IgD-negative memory B cell (primary cell): ENCODE results near the gene ESPN. TPM values are rescaled to one million over a fixed set of nuclear protein-coding genes. Genes with fewer than 3 reads are reported as not detected.

Experiments used
- H3K27ac Mint-ChIP-seq, 3 donors: one replicate each; pipeline ENCODE4 v1.8.0; 2020 to 2022; ENCODE audit warnings: mild to moderate bottlenecking in 3 of 3, mixed read lengths in 3 of 3, moderate library complexity in 1 of 3
- H3K27me3 Mint-ChIP-seq: one replicate; pipeline ENCODE4 v1.8.0; 2021; ENCODE audit warnings: mixed read lengths
- H3K36me3 Mint-ChIP-seq: one replicate; pipeline ENCODE4 v1.8.0; 2020; ENCODE audit warnings: mild to moderate bottlenecking, mixed read lengths
- H3K4me1 Mint-ChIP-seq, 3 donors: one replicate each; pipeline ENCODE4 v1.8.0; 2020 to 2022; ENCODE audit warnings: mixed read lengths in 3 of 3, mild to moderate bottlenecking in 1 of 3
- H3K4me3 Mint-ChIP-seq, 4 donors: one replicate each; pipeline ENCODE4 v1.8.0; 2020 to 2022; ENCODE audit warnings: mild to moderate bottlenecking in 4 of 4, mixed read lengths in 4 of 4, moderate library complexity in 3 of 4
- H3K9me3 Mint-ChIP-seq, 3 donors: one replicate each; pipeline ENCODE4 v1.8.0; 2020 to 2021; ENCODE audit warnings: mixed read lengths in 3 of 3, mild to moderate bottlenecking in 1 of 3
- polyA plus RNA-seq: library from polyadenylated mRNA; unstranded; fragments of 300-500 nt; fragmentation: Illumina TruSeq; gene quantifications from one replicate; pipeline ENCODE4 v1.2.3, GENCODE V29; 2021

The ESPN gene
- polyA plus RNA-seq, 1 donor from 2014 or later, result not detected

DNA sequence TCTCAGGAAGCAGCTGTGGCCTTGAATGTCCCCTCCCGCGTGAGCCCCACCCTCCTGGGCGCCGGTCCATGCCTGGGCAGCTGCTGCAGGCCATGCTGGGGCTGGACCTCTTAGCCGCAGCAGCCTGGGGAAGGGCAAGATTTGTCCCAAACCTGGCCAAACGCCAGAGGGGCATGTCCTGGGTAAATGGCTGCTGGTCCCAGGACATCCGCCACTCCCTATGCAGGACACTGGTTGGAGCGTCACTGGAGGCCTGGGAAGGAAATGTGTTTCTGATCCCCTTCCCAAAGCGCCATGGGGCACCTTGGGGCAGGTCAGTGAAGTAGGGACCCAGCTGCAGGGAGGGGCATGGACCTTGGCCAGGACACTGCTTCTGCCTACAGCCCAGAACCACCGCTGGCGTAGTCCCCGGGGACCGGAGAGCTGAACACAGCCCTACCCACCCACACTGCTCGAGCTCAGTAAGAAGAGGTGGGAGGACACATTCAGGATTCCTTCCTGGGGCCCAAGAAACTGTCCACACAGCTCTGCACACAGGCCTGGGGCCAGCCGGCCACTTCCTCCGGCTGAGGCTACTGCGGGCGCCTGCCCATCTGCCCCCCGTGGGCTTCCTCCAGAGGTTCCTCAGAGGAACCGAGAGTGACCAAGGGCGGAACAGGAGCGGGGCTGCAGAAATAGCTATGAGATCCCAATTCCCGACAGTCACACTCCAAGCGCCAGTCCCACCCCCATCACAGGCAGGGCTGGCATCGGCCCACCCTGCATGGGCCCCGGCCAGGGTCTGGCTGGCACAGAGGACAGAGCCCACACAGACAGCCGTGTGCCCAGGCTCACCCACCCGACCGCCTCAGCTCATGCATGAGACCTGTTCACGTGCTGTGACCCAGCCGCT is 77.7 kb downstream of the ESPN start:
- Mint-ChIP-seq H3K36me3 (peaks cover 1% of the 10 kb centered on the region), H3K27ac (no peak overlapping the region), H3K4me3 (no peak overlapping the region), H3K4me1 (peaks cover 0 to 2% (median 2%) of the 10 kb centered on the region in 3 donors), H3K27me3 (peaks cover 15% of the 10 kb centered on the region), H3K9me3 (no peaks in the 10 kb centered on the region)

DNA sequence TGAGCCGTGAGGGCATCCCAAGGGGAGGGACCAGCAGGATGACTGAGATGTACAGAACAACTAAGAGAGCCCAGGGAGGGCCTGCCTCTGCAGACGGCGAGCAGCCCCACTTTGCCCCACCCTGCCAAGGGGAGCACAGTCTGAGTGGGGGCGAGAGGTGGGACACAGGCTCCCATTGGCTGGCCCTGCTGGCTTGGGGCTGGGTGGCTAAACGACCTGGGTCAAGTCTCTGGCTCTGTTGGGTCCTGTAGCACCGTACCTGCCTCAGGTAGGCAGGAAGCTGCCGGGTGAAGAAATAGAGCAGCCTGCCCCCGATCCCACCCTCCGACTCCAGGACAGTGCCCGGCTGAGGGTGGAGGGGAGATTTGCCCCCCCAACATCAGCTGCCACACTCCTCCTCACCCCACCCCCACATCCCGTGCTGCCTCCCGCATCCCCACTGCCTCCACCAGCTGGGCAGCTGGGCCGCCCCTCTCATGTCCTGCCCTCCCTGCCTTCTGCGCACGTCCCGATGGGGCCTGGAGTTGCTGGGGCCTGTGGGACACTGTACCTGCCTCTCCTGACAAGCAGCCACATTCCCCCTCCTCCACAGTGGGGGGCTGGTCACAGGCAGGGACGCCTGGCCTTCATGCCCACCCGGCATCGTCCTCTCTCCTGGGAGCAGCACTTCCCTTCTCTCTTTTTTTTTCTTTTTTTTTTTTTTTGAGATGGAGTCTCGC is 79.5 kb downstream of the ESPN start:
- peaks cover 19% of the 10 kb centered on the region for H3K27me3 Mint-ChIP-seq
- peaks cover 1% of the 10 kb centered on the region for H3K36me3 Mint-ChIP-seq
- no peaks in the 10 kb centered on the region for H3K9me3 Mint-ChIP-seq
- no peak overlapping the region for H3K4me3 Mint-ChIP-seq
- no peak overlapping the region for H3K27ac Mint-ChIP-seq
- no peaks in the 10 kb centered on the region for H3K4me1 Mint-ChIP-seq

DNA sequence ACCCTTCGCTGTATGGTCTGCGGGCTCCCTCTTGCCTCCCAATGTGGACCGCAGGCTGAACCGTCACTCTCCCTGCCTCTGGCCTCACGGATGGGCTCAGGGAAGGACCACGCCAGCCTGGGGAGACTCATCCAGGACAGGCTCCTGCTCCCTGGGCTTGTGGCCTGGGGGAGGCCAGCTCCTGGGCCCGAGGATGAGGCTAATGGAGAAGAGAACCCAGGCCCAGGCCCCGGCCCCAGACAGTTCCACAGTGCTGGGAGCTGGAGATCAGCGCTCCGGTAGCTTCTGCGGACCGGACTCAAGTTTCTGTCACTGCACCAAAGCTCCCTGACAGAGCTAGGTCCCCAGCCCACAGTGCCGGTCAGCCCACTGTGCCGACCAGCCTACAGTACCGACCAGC is 80.3 kb downstream of the ESPN start:
- peaks cover 0 to 1% (median 0%) of the 10 kb centered on the region in 3 donors for H3K4me1 Mint-ChIP-seq
- H3K36me3 Mint-ChIP-seq, result peaks cover 1% of the 10 kb centered on the region
- peaks cover 15% of the 10 kb centered on the region for H3K27me3 Mint-ChIP-seq
- H3K4me3 Mint-ChIP-seq, result no peak overlapping the region
- H3K9me3 Mint-ChIP-seq, result no peaks in the 10 kb centered on the region
- no peak overlapping the region for H3K27ac Mint-ChIP-seq

DNA sequence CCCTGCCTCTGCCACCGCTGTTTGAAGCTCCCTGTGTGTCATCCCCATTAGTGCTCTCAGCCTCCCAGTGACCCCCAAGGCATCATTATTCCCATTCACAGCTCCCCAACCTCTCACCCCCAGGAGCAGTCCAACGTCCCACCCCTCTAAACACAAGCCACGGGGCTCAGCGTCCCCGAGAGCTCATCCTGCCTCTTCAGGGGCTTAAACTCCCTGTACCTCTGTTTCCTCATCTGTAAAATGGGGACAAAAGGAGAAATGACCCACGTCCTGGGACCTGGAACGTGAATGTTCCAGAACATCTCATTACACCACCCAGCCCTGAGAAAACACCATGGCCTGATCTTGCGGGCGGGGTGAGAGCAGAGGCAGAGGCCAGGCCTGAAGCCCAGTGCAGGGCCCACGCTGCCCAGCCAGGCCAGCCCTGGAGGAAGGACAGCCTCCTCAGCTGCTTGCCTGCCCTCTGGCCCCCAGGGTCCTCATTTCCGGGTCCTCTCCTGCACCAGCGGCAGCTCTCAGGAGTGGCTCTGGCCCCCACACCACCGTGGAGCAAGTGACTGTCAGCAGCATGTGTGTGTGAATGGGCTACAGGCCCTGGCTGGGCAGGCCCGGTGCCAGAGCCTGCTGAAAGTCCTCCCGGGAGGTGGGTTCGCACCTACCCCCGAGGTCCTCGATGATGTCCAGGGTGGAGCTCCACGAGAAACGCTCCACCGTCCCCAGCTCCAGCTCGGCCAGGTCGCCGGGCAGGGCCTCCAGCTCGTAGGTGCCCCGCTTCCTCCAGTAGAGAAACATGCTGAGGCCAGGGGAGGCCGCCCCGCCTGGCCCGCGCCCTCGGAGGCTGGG is 81.0 kb downstream of the ESPN start:
- H3K4me1 Mint-ChIP-seq, result peaks cover 0 to 1% (median 0%) of the 10 kb centered on the region in 3 donors
- H3K27me3 Mint-ChIP-seq, result peaks cover 12% of the 10 kb centered on the region
- H3K27ac Mint-ChIP-seq, result no peak overlapping the region
- H3K9me3 Mint-ChIP-seq, result no peaks in the 10 kb centered on the region
- peaks cover 1% of the 10 kb centered on the region for H3K36me3 Mint-ChIP-seq
- H3K4me3 Mint-ChIP-seq, result no peak overlapping the region

DNA sequence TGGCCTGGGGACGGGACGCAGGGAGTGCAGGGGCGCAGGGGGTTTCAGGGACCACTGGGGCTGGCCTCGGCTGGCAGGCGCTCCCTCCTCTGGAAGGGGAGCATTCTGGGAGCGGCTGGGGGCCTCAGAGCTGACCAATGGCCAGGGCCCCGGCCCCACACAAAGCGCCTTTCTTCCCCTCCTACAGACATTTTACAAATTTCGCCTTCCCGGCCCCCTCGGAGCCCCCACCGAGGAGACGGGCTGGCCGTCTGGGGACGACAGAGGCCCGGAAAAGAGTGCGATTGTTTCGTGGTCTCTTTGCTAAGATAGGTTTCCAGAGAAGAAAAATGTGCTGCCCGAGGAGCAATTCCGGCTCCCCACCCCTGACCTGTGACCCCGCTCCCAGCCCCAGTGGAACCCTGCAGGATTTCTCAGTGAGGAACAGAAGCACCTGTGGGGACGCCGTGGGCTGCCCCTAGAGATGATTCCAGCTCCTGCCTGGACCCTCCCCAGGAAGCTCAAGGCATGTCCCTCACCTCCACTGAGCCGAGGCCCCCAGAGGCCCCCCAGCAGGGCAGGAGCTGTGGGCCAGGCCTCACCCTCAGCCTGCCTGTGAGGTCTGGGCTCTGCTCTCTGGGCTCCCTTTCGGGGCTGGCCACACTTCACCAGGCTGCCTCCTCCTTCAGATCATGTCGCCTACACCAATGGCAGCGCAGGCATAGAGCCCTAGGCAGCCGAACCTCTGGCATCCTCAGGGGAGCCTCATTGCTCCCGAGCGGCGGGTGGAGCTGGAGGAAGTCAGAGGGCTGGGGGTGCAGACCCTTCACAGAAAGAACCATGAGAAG is 81.8 kb downstream of the ESPN start:
- H3K4me1 Mint-ChIP-seq, result peaks cover 0 to 1% (median 0%) of the 10 kb centered on the region in 3 donors
- no peaks in the 10 kb centered on the region for H3K9me3 Mint-ChIP-seq
- no peak overlapping the region for H3K4me3 Mint-ChIP-seq
- H3K27me3 Mint-ChIP-seq, result peaks cover 12% of the 10 kb centered on the region
- peaks cover 1% of the 10 kb centered on the region for H3K36me3 Mint-ChIP-seq
- H3K27ac Mint-ChIP-seq, result no peak overlapping the region

DNA sequence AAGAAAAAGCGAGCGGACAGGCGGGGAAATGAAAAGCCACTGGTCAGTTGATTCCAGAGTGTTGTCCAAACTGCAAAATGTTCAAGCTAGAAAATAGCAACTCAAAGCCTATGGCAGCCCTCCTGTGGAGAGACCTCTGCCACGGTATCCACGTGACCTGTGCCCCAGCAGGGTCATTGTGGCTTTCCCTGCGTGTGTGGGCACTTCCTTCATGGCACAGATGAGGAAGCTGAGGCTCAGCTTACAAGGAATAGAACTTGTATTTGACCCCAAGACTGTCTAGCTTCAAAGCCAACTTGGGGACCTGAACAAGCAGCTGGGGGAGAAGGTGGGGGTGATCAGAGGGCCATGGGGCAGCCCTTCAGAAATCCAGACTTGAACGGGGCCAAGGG is 82.5 kb downstream of the ESPN start:
- peaks cover 1% of the 10 kb centered on the region for H3K36me3 Mint-ChIP-seq
- peaks cover 0 to 1% (median 0%) of the 10 kb centered on the region in 3 donors for H3K4me1 Mint-ChIP-seq
- no peak overlapping the region for H3K27ac Mint-ChIP-seq
- H3K9me3 Mint-ChIP-seq, result no peaks in the 10 kb centered on the region
- H3K4me3 Mint-ChIP-seq, result no peak overlapping the region
- H3K27me3 Mint-ChIP-seq, result peaks cover 12% of the 10 kb centered on the region

DNA sequence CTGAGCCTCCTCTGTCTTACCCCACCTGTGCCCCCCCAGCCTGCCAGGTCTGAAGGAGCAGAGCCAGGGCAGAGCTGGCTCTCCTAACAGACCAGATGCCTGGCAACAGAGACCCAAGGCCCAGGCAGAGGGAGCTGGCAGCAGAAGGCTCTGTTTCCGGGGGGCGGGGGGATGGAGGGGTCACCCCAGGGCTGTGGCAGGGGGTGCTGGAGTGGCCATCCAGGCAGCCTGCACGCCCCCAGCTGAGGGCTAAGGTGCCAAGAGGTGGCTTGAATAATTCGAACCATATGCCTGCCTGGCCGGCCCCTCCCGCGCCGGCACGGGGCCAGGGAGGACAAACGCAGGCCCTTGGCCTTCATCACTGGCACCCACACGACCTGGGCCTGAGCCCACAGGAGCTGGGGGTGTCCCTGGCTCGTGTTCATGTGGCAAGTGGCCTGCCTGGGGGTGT is 82.9 kb downstream of the ESPN start:
- Mint-ChIP-seq H3K9me3 (no peaks in the 10 kb centered on the region), H3K4me1 (peaks cover 0 to 1% (median 0%) of the 10 kb centered on the region in 3 donors), H3K4me3 (no peak overlapping the region), H3K36me3 (peaks cover 1% of the 10 kb centered on the region), H3K27ac (no peak overlapping the region), H3K27me3 (peaks cover 12% of the 10 kb centered on the region)

DNA sequence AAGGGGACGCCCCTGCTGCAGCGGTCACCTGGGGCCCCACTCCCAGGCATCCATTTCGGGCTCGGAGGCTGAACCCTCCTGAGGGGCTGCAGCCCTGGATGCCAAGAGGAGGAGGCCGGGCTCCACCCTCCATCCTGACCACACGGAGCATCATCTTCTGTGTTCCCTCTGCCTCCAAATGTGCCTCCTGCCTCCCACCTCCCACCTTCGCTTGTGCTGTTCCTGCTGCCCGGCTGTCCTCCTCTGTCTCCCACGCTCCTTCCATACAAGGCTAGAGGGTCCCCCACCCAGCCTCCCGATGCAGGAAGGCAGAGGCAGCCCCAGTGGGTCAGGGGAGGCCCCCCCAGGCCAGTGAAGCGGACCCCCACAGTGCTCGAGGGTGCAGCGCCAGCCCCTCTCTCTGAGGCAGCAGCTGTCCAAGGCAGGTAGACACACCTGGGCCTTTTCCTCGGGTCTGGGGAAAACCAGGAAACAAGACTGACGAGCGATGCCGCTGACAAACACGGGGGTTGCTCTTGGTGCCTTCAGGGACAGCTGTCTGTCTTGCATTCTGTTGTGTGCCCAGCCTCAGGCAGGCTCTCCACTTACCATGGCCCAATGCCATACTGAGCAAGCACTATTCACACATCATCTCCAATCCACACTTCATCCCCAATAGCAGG is 83.7 kb downstream of the ESPN start:
- H3K27ac Mint-ChIP-seq, result no peak overlapping the region
- H3K9me3 Mint-ChIP-seq, result no peaks in the 10 kb centered on the region
- H3K4me1 Mint-ChIP-seq, result peaks cover 0 to 1% (median 0%) of the 10 kb centered on the region in 3 donors
- H3K36me3 Mint-ChIP-seq, result peaks cover 1% of the 10 kb centered on the region
- H3K27me3 Mint-ChIP-seq, result peaks cover 12% of the 10 kb centered on the region
- no peak overlapping the region for H3K4me3 Mint-ChIP-seq

DNA sequence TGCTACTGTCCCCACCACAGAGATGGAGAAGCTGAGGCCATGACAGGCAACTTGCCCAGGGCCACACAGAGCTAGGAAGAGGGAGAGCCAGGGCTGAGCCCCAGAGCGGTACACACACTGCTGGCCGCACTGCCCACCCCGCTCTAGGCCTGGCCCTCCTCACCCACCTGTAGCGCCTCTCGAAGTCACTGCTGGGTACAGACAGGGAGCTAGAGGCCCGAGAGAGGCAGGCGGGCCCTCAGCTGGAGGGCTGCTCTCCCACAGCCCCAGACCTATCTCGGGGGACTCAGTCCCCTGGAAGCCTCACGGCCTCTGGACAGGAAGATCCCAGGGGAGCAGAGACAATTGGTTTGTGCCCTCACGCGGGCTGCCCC is 84.2 kb downstream of the ESPN start:
- H3K27me3 Mint-ChIP-seq, result peaks cover 12% of the 10 kb centered on the region
- H3K9me3 Mint-ChIP-seq, result no peaks in the 10 kb centered on the region
- H3K27ac Mint-ChIP-seq, result no peak overlapping the region
- H3K4me1 Mint-ChIP-seq, result peaks cover 0 to 1% (median 0%) of the 10 kb centered on the region in 3 donors
- H3K4me3 Mint-ChIP-seq, result no peak overlapping the region
- H3K36me3 Mint-ChIP-seq, result peaks cover 1% of the 10 kb centered on the region

DNA sequence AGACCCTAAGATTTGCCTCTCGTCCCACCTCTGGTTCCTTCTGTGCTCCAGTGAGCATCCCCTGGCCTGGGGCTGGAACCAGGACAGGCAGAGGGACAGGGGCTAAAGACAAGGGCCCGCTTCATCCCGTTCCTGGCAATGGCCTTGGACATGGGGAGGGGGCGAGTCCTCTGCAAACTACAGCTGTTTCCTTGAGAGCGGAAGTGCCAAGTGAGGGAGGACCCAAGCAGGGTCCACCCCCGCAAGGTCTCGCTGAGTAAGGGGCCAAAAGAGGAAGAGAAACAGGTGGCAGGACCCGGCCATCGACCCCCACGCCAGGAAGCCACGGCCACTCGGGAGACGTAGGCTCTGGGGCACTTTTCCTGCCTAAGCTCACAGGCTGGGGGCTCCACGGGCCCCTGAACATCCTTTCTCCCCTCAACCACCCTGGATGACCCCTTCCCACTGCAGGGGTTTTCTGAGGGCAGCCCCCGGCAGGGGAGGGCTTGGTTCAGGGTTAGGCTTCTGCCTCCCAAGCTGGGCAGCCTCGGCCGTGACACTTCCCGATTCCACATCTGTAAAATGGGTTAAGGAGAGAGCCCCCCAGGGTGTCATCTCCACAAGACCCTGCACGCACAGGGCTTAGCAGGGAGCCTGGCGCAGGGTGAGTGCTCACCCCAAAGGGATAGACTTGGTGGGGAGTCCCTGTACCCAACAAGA is 84.8 kb downstream of the ESPN start:
- peaks cover 12% of the 10 kb centered on the region for H3K27me3 Mint-ChIP-seq
- H3K36me3 Mint-ChIP-seq, result peaks cover 1% of the 10 kb centered on the region
- H3K4me1 Mint-ChIP-seq, result peaks cover 0 to 1% (median 0%) of the 10 kb centered on the region in 3 donors
- H3K27ac Mint-ChIP-seq, result no peak overlapping the region
- no peak overlapping the region for H3K4me3 Mint-ChIP-seq
- no peaks in the 10 kb centered on the region for H3K9me3 Mint-ChIP-seq

DNA sequence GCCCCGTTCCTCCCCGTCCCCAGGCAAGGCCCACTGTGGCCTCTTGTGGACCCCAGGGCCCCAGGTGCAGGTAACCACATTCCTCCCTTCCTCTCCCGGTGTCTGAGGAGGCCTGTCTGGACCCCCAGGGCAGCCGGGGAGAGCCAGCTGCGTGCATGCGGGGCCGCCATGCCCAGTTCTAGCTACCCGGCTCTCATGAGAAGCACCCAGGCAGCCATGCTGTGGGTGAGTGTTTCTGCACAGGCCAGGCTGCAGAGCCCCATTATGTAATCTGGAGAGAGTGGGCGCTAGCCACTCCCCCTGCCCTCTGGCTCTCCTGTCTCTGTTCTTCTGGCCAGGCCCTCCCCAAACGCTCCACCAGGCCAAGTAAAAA is 85.3 kb downstream of the ESPN start:
- peaks cover 1% of the 10 kb centered on the region for H3K36me3 Mint-ChIP-seq
- no peaks in the 10 kb centered on the region for H3K9me3 Mint-ChIP-seq
- H3K4me3 Mint-ChIP-seq, result no peak overlapping the region
- peaks cover 0 to 1% (median 0%) of the 10 kb centered on the region in 3 donors for H3K4me1 Mint-ChIP-seq
- peaks cover 12% of the 10 kb centered on the region for H3K27me3 Mint-ChIP-seq
- no peak overlapping the region for H3K27ac Mint-ChIP-seq

DNA sequence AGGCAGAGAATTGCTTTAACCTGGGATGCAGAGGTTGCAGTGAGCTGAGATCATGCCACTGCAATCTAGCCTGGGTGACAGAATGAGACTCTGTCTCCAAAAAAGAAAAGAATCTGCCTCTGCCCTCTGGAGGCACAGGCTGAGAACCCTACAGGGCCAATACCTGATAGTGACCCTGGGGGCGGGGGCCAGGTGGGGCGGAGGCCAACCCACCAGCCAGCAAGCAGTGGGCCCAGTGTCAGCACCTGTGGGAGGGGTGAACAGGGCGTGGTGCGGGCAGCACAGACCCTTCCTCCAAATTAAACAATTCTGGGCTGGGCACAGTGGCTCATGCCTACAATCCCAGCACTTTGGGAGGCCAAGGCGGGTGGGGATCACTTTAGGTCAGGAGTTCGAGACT is 85.9 kb downstream of the ESPN start:
- Mint-ChIP-seq H3K27me3 (peaks cover 10% of the 10 kb centered on the region), H3K27ac (no peak overlapping the region), H3K36me3 (no peaks in the 10 kb centered on the region), H3K4me3 (no peak overlapping the region), H3K4me1 (peaks cover 0 to 1% (median 0%) of the 10 kb centered on the region in 3 donors), H3K9me3 (no peaks in the 10 kb centered on the region)
